HG02759 (cell line): ENCODE results near the gene SLC37A1.

Source experiments
- ATAC-seq: cut with Tn5 transposase; IDR thresholded peaks from one replicate; pipeline ENCODE4 v1.9.1; 2021; ENCODE audit warnings: mild to moderate bottlenecking, moderate library complexity; ENCODE audit not compliant: unreplicated experiment

Gene SLC37A1

DNA sequence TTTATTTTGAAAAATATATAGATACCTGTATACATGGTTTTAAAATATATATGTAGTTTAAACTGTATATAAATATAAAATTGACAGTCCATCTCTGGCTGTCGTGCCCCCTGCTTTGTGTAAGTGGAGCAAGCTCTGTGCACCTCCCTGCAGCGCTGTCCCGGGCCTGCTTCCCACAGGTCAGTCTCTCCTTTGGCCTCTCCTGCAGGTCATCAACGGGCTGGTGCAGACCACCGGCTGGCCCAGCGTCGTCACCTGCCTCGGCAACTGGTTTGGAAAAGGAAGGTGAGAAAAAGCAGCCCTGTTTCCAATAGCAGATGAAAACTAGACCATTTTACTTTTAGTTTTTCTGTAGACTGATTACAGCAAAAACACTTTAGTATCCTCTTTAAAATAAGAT lies 28.5 kb downstream of the SLC37A1 start:
- ATAC-seq, result no peak

DNA sequence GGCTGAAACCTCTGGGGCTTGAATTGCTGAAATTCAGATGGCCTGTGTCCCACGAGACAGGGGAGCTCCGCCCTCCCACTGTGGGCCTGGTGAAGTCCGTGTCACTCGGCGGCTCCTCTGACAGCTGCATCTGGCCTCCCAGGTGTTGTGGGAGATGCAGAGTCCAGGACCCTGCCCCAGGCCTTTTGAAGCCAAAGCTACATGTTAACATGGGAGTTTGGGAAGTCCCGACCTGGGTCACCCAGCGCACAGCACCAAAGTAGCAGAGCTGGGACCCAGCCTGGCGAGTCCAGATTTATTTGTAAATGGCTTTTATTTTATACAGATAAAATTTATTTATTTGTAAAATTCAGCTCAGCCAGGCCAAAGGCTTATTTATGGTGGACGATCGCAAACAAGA lies 28.9 kb downstream of the SLC37A1 start:
- ATAC-seq, result no peak

DNA sequence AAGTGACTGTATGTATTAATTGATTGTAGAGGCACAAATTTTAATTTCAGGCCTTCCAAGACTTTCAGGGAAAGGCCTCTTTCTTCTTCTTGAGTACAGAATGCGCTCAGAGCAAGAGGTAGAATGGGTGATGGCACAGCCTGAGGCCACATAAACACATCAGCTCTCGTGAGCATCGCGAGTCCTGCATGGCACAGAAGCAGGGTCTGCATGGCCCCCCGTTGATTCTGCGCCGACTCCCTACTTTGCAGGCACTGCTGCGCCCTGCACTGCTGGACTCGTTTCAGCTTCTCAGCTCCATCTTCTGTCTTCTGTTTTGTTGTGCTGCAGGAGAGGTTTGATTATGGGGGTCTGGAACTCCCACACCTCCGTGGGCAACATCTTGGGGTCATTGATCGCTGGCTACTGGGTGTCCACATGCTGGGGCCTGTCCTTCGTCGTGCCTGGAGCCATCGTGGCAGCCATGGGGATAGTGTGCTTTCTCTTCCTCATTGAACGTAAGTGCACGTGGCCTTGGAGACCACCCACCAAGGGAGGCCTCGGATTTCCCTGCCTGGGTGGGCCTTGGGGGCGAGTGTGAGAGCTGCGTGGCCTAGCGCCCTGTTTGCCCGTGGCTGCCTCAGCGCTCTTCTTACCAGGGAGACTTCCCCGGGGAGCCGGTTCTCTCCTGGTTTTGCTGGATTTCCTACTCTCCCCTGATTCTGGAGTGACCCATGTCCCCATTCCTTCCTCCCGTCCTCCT lies 29.6 kb downstream of the SLC37A1 start:
- ATAC-seq, result no peak

DNA sequence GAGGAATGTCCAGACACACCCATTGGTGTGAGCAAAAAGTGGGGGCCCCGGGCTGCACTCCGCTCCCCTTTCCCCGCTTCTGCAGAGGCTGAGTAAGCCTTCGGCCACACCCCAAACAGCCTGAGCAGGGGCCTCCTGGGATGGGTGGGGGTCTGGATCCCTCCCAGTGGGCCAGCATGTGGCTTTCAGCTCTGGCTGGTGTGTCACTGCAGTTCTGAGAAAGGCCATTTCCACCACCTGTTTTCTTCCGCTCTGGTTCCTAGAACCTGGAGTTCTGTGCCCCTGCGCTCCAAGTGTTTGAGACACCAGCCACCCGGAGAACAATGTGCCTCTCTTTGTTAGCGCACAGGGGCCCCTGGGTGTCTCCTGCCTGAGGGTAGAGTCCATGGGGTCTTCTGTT lies 30.9 kb downstream of the SLC37A1 start:
- ATAC-seq, result no peak

DNA sequence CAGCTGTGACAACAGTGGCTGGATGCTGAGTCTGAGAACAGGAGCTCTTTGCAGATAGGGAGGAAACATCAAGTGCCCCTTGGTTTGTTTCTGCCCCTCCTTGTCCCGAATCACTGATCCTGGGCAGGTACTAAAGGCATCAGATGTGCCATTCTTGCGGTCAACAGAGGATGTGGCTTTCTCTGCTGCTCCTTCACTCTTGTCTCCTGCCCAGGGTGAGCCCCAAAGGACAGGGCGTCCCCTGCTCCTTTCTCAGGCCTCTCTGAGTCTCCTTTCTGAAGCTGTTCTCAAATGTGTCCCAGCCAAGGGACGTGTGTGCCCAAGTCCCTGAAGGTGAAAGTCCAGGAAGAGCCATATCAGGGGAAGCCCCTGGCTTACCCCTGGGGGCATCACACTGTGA lies 31.7 kb downstream of the SLC37A1 start:
- ATAC-seq, result no peak

DNA sequence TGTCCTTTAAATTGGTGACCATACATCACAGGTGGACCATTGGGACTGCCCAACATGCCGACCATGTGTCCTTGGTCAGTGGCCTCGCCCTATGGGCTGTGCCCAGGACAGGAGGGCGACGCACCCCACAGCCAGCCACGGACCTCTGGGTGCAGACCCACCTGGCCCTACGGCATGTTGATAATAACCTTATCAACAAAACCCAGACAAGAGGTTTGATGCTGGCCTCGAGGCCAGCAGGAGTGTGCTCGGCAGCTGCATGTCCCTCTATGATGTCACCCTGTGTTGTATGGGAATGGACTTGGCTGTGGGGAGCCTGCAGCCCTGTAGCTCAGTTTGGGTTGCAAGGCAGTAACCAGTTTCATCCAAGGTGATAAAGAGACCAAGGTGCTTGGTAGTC lies 32.1 kb downstream of the SLC37A1 start:
- no peak for ATAC-seq

DNA sequence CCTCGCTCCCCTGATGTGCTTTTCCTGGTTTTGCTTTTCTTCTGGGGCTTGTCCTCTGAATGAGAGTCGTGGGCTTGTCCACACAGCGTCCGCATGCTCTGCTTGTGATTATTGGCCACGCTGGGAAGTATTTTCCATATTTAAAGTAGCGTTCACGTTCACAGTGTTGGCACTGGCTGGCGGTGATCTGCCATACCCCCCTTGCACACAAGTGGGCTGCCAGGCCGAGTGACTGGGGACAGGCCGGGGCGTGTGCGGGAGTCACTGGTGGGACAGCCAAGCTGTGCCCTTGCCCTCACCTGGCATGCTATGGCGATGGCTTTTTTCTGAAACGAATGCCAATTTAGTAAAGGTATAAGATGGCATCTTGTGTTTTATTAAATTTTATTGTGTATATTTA lies 32.8 kb downstream of the SLC37A1 start:
- no peak for ATAC-seq

DNA sequence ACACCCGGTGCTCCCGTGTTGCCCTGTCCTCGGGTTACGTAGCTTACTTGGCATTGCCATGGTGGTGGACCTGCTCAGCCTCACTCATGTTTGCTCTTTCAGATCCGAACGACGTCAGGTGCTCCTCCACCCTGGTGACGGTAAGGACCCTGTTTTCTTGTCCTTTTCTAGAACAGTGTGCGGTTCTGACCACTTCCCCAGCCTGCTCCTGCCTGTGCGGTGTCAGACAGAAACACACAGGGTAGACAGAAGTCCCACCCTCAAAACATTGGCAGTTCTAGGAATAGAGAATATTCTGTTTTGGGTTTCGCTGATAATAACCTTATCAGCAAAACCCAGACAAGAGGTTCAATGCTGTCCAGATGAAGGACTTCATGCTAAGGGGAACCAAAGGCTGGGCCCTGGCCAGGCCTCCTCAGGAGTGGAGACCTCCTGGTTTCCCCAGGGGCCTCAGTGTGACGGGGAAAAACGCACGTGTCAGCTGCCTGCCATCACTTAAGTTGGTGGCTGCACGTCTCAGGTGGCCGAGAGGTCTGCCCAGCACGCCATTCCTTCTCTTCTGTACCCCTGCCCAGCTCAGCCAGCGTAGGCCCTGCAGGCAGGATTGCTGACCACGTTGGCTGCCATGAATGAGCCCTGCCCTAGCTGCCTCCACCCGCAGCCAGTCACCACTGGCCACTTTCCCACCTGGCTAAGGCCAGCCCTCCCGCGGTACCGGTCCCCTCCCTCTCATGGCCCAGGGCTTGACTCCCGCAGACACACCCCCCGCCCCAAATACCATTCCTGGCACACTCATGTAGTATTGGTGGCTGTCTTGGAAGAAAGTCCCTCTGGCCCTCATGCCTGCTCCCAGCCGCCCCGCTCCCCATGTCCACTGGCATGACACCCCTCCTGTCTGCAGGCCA lies 33.6 kb downstream of the SLC37A1 start:
- ATAC-seq, result no peak

DNA sequence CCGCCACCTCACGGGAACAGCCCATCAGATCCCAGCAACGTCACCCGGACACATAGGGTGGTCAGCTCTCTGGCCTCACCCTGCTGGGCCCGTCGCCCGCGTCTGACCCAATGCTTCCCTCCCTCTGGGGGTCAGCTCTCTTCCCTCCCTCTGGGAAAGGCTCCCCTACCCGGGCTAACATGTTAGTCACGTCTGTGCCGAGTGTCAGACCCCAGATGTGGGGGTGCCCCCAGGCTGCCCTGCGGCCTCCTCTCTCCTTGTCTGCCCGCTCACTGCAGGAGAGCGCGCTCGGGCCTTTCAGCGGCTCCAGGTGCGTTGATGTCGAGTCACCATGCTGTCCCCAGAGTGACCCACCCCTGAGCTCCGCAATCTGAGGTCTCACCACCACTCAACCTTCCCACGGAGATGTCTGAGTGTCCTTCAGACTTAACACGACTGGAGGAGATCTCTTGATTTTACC lies 34.3 kb downstream of the SLC37A1 start:
- no peak for ATAC-seq

DNA sequence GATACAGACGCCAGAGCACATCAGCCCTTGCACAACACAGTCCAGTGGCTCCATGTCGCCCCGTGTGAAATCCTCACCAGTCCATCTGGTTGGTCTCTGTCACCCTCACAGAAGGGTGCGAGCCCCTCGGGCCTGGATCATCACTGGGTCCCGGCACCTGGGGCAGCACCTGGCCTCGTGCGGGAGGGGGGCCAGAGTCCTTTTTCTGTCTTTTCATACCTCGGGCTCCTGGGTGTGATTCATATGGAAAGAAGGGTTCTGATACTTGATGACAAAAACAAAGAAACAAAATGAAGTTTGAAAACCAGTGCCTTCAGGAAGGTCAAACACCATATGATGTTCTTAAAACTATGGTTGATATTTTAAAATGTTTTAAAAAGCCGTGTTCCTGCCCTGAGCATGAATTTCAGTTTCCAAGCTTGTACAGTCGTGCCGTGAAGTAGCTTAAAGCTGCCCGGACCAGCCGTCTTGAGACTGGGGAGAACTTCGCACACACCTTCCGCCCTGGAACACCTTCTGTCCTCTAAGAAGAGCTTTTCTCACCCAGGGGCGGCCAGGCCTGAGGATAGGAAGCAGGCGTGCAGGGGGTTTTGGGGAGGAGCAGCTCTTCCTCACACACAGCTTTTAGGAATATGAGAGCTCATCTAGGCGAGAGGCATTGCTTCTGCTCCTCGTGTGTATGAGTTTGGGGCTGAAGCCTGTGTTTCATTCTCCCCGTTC lies 35.2 kb downstream of the SLC37A1 start:
- no peak for ATAC-seq

DNA sequence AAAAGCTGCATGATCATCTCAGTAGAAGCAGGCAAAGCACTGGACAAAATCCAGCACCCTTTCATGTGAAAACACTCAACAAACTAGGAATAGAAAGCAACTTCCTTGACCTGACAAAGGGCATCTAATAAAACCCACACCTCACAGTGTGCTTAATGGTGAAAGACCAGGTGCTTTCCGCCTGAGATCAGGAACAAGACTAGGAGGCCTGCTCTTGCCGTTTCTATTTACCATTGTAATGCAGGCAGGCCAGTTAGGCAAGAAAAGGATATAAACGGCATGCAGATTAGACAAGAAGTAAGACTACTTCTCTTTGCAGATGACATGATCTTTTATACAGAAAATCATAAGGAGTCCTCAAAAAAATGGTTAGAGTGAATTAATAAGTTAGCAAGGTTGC lies 37.2 kb downstream of the SLC37A1 start:
- no peak for ATAC-seq

DNA sequence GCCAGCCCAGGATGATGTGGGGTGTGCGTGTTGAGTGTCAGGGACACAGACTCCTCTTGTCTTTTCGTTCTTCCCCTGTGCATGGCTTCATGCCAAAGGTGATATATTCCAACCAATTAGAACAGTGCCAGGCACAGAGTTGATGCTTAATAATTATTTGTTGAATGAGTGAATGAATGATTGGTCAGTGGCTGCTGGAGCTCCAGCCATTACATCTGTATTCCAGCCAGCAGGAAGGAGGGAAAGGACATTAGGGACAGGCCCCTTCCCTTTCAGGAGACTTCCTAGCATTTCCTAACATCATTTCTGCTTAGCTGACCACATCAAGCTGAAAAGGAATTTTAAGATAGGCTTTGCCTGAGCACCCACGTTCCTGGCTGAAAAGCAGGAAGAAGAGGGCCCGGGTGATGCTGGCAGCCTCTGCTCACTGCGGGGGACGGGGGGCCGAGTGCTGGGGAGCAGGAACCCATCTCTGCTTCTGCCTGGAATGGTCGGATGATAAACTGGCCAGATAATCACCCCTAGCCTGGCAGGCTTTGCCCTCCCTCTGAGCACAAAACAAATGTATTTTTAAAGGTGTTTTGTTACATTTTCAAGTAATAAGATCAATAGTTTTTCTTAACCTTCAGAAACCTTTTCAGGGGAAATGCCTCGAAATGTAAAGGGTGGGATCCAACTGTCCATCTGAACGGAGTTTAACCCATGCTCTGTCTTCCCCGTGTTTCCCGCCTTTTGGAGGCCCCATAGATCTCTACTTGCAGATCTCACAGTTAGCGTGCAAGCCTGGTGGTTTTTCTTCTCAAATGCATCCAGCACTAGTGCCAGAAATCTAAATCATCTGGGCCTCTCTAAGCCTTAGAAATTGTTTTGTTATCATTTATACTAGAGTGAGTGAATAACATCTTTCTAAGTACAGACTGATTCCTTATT lies 39.0 kb downstream of the SLC37A1 start:
- no peak for ATAC-seq

DNA sequence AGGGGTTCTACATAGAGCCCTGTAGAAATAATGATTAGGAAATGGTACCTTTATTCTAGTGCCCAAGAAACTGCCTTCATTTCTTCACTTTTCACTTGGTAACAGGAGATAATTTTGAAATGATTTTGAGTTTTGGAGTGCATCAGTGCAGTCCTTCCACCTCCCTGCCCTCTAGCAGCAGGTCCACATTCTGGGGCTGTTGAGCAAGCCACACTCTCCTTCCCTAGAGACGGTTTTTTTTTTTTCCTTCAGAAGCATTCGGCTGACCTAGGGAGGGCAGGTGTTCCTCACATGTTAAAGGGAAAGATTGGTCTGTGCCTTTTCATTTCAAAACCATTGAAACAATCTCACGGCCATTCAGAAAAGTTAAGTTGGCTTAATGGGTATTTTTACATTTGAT lies 39.8 kb downstream of the SLC37A1 start:
- no peak for ATAC-seq

DNA sequence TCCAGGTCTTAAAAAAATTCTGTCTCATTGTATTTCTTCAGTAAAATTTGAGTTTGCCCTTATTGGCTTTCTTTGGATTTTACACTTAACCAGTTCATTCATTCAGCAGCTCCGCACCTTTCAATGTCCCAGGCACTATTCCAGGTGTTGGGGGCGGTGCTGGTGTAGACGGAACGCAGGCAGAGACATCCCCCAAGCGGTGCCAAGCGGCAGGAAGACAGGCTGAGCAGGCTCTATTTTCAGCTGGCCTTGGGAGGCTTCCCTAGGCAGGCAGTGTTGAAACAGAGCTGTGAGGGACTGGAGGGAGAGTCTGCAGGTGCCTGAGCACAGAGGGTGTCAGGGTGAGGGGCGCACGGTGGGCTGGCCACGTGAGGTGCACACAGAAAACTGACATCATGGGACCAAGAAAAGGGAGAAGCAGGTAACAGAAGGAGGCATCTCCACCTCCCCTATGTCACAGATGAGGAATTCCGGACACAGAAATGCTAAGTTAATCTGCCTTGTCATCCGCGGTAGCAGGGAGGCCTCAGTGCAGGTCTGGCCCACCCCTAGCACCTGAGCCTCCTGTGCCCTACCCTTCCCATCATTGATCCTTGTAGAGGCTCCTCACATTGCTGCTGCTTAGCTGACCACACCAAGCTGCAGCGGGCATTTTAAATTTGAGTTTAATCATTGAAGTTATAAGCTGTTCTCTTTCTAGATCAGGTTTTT lies 40.8 kb downstream of the SLC37A1 start:
- ATAC-seq, result no peak

DNA sequence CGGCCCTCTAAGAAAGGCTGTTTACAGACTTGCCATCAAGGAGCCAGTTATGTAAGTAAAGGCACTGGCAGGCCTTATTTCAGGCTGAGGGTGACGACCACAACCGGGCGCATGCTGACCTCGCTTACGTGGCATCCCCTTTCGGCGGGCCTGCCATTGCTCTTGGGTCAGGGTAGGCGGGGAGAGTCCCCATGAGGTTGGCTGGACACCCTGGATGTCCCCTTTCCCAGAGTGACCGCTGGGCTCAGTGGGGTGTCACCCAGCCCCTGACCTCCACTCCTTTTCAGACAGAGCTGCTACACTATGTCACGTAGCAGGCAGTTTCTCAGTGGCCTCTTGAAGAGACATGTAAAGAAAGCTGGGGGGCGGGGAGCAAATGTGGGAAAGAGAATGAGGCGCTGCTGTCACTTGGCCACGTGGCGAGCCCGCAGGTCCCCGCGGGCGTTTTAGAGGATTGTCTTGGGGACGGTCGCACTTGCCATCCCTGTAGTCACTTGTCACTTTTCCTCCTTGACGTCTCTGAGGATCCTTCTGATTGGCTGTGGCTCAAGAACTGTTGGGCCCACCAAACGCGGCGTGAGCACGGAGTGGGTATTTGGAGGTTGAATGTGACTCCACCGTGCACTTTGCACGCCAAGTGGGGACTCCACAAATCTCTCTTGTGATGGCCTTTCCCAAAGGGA lies 42.2 kb downstream of the SLC37A1 start:
- ATAC-seq, result no peak

DNA sequence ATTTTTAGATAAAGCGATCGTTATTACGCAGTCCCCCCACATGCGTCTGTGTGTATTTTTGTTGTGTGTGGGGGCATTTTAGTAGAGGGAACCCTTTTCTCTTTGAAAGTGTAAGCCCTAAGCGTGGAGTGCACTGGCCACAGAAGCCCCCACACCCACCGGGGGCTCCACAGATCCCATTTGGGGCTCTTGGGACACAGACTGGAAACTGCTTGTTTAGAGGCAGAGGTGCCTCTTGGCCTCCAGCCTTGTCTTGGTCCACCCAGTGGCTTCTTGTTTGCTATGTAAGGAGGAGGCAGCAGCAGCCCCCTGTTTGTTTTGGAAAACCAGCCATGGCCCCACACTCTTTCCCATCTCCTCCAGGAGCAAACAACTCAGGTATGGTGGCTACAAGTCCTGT lies 42.8 kb downstream of the SLC37A1 start:
- no peak for ATAC-seq

DNA sequence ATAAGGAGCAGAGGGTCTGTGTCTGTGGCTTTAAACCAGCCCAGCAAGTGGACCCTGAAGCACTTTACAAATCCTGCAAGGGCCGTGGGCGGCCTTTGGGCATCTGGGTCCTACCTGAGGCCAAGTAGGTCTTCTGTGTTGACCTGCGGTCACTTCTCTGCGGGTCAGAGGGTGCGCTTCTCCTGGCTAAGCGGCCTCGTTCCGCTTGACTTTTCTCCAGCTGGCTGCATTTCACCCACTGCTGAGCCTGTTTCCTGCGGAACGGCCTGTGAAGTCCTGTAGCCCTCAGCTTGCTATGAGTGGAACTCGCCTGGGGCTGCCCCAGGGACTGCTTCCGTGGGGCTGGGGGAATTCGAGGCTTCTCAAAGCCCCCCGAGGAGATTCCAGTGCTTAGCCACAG lies 43.3 kb downstream of the SLC37A1 start:
- no peak for ATAC-seq

DNA sequence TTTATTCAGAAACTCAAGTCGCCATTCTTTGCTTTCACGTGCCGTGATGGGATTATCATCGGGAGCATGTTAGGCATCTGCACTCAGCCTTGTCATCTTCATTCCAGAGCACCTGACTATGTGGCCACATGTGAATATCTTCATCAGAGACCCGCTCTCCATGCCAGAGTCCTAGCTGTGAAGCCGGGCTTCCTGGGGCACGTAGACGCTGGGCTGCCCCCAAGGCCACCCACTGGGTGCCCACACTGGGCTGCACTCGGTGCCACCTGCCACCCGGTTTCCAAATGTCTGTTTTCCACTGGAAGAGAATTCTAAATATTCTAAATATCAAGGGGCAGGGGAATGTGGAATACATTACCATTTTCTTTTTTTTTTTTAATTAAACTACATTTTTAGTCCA lies 43.8 kb downstream of the SLC37A1 start:
- ATAC-seq, result no peak

DNA sequence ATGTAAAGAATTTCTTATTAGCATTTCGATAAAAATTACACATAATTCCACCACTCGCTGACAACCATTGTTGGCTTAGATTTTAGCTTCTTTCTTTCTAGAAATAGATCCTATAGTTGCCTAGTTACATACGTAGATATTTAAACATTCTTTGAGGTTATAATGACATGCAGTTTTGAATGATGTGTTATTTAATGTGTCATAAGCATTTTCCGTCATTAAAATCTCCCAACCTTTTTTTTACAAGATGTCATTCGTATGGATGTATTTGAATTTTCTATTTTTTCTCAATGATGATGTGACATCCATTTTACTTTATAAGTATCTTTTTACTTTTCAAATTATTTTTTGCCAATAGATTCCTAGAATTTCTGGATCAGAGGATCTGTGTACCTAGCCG lies 44.7 kb downstream of the SLC37A1 start:
- no peak for ATAC-seq
